Ishikawa (cell line): ENCODE data around the gene EXOSC9.

ENCODE experiments used
- FOXM1 ChIP-seq: IDR thresholded peaks from 2 replicates; pipeline ENCODE4 v1.6.1; 2012; ENCODE audit warnings: low read depth, borderline replicate concordance
- RAD21 ChIP-seq: IDR thresholded peaks from 2 replicates; pipeline ENCODE4 v1.6.1; 2012; ENCODE audit warnings: low read depth
- REST ChIP-seq: IDR thresholded peaks from 2 replicates; pipeline ENCODE4 v1.6.1; 2012; ENCODE audit warnings: low read depth, mild to moderate bottlenecking
- YY1 ChIP-seq: IDR thresholded peaks from 2 replicates; pipeline ENCODE4 v1.6.1; 2012; ENCODE audit warnings: low read depth

- TF ChIP-seq YY1, result no peak
- TF ChIP-seq FOXM1, result no peak
- TF ChIP-seq RAD21, result no peak
- no peak for TF ChIP-seq REST
Measured at GRCh38 chr4:121846662-121847061, 45.5 kb downstream of the EXOSC9 start.
